Thyroid gland (tissue), 4 donors: ENCODE data around the gene LSM3.

ENCODE experiments used
- CTCF ChIP-seq, 6 experiments: fragments of 200-600 bp in 3 of 6; fragments of 450-650 bp in 3 of 6; sonication (generic) in 3 of 6; IDR thresholded peaks; one replicate each; pipeline ENCODE4 v1.5.1; 2016 to 2019; ENCODE audit warnings: antibody characterized with exemption in 6 of 6, mild to moderate bottlenecking in 2 of 6, inconsistent platforms in 1 of 6, moderate library complexity in 1 of 6
- POLR2A ChIP-seq, 2 donors: fragments of 450-650 bp; IDR thresholded peaks; one replicate each; pipeline ENCODE4 v1.6.1; 2017; ENCODE audit warnings: antibody characterized with exemption in 2 of 2, mild to moderate bottlenecking in 2 of 2, moderate library complexity in 1 of 2

- TF ChIP-seq CTCF (IDR thresholded peaks at IDR 0.05) (no peak), POLR2A (IDR thresholded peaks at IDR 0.05) (no peak)
Observed at GRCh38 chr3:14183015-14183577, 4.5 kb downstream of the LSM3 start.
